ENCODE data around the gene ARHGEF37.
"Not testable (repeated sequence)": the region's sequence is repeated elsewhere in the genome, so short reads cannot be mapped to it uniquely, and the experiment has no call there.

Gene ARHGEF37

GRCh38 chr5:149647334-149647733 is 66.0 kb downstream of the ARHGEF37 start:
- no peak overlapping the region for H3K4me3 ChIP-seq (replicated peaks in 1 of 2; ENCODE audit: low read depth in 2 of 2, low read length in 2 of 2)
- TF ChIP-seq CTCF (IDR thresholded peaks at IDR 0.05; ENCODE audit: low read depth, low read length): no peak
- no peak for DNase-seq (ENCODE audit: low read depth in 2 of 2)

DNA sequence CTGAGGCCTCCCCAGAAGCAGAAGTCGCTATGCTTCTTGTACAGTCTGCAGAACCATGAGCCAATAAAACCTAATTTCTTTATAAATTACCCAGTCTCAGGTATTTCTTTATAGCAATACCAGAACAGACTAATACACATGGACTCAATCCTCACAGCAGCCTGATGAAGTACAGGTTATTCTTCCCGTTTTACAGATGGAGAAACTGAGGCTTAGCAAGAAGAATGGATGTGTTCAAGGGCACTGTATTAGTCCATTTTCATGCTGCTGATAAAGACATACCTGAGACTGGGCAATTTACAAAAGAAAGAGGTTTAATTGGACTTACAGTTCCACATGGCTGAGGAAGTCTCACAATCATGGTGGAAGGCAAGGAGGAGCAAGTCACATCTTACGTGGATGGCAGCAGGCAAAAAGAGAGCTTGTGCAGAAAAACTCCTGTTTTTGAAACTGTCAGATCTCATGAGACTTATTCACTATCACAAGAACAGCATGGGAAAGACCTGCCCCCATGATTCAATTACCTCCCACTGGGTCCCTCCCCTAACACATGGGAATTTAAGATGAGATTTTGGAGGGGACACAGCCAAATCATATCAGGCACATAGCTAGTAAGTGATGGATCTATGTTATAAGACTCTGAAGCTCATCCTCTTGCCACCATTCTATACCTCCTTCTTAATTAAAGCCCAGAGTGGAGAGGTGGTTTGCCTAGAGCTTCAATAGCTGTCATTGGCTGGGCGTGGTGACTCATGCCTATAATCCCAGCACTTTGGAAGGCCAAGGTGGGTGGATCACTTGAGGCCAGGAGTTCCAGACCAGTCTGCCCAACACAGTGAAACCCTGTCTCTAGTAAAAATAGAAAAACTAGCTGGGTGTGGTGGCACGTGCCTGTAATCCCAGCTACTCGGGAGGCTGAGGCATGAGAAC is 67.4 kb downstream of the ARHGEF37 start:
- not testable (repeated sequence) for DNase-seq (ENCODE audit: low read depth in 2 of 2); H3K4me3 ChIP-seq (replicated peaks in 1 of 2; ENCODE audit: low read depth in 2 of 2, low read length in 2 of 2)

- not testable (repeated sequence) for DNase-seq (ENCODE audit: low read depth in 2 of 2); H3K4me3 ChIP-seq (replicated peaks in 1 of 2; ENCODE audit: low read depth in 2 of 2, low read length in 2 of 2)
Measured at GRCh38 chr5:149649730-149650129, 68.4 kb downstream of the ARHGEF37 start.

DNA sequence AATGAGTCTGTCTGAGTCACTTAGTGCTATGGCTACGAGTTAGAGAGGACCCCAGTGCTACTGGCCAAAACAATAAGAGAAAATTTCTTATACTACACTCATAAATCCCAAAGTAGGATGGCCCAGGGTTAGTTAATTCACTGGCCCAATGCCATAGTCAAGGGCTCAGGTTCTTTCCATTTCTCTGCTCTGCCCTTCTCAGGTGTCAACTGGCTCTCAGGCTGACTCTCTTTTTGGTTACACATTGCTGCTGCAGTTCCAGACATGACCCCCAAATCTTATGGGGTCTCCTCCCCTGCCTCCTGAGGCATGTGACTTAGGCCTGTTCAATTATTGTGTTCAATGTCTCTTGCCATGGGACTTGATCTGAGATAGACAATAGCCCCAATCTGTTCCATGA is 70.4 kb downstream of the ARHGEF37 start:
- TF ChIP-seq CTCF (IDR thresholded peaks at IDR 0.05; ENCODE audit: low read depth, low read length): no peak
- H3K4me3 ChIP-seq (replicated peaks in 1 of 2; ENCODE audit: low read depth in 2 of 2, low read length in 2 of 2): no peak overlapping the region
- no peak for DNase-seq (ENCODE audit: low read depth in 2 of 2)

DNA sequence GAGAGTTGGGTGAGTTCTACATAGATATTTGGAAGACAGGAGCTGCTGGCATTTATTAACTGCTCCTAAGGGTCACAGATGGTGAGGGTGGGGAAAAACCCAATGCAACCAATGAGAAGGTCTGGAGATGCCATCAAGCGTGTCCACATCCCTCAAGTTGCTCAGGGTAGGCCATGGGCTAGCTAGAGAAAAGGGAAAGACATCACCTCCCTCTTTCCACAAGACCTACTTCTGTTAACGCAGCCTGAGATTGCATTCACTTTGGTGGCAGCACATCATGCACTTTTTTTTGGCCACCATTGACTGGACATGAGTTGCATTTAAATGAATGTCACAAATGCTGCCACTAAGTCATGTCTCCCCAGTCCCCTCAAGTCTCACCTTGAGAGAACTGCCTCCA is 71.4 kb downstream of the ARHGEF37 start:
- H3K4me3 ChIP-seq (replicated peaks in 1 of 2; ENCODE audit: low read depth in 2 of 2, low read length in 2 of 2): no peak overlapping the region
- no peak for DNase-seq (ENCODE audit: low read depth in 2 of 2)
- no peak for TF ChIP-seq CTCF (IDR thresholded peaks at IDR 0.05; ENCODE audit: low read depth, low read length)

GRCh38 chr5:149654231-149654630 is 72.9 kb downstream of the ARHGEF37 start:
- TF ChIP-seq CTCF (IDR thresholded peaks at IDR 0.05; ENCODE audit: low read depth, low read length): no peak
- no peak overlapping the region for H3K4me3 ChIP-seq (replicated peaks in 1 of 2; ENCODE audit: low read depth in 2 of 2, low read length in 2 of 2)
- no peak for DNase-seq (ENCODE audit: low read depth in 2 of 2)

- DNase-seq (ENCODE audit: low read depth in 2 of 2): no peak
- TF ChIP-seq CTCF (IDR thresholded peaks at IDR 0.05; ENCODE audit: low read depth, low read length): no peak
Measured at GRCh38 chr5:149654883-149655505, 73.7 kb downstream of the ARHGEF37 start.

More at GRCh38 chr5:149654883-149655505, 73.7 kb downstream of the ARHGEF37 start:
- H3K4me3 ChIP-seq (replicated peaks in 1 of 2; ENCODE audit: low read depth in 2 of 2, low read length in 2 of 2): no peak overlapping the region
